HG02798 (cell line): ENCODE results near the gene ALX4.

ENCODE experiments used
- ATAC-seq: cut with Tn5 transposase; IDR thresholded peaks from one replicate; pipeline ENCODE4 v1.9.1; 2021; ENCODE audit warnings: mild to moderate bottlenecking; ENCODE audit not compliant: unreplicated experiment, poor library complexity

ALX4 gene

DNA sequence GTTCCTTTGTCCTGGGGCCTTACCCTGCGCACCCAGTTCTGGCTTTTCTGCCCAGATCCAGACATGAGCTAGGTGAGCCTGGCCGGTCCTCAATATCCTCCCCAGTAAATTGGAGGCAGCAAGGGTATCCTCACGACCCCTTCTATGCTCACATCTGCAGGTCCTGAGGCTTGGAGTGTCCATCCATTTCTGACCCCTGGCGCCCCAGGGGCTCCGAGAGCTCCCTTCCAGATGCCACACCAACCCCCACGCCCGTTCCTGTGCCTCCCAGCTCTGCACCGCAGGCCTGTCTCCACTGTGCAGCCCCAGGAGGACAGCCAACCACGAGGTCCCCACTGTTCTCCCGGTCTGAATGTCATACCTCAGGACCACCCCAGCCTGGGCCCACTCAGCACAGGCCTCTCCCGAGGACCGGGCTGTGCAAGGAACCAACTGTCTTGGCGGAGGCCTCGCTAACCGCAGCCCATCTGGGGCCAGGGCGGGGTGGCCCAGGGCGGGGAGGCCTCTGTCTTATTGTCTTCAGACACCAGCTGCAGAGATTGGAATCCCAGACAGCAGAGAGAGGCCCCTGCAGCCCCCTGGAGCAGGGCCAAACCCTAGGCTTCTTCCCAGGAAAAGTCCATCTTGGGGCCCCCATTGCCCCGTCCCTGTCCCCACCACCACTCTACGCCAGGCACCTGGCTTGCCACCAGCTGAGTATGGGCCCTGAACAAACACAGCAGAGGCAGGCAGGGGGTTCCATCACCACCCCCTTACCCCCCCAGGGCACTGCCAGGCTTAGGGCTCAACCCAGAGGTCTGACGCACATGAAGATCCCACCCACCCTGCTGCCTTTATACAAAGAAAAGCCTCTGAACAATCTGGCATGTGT, 39.3 kb downstream of the ALX4 start:
- no peak for ATAC-seq

DNA sequence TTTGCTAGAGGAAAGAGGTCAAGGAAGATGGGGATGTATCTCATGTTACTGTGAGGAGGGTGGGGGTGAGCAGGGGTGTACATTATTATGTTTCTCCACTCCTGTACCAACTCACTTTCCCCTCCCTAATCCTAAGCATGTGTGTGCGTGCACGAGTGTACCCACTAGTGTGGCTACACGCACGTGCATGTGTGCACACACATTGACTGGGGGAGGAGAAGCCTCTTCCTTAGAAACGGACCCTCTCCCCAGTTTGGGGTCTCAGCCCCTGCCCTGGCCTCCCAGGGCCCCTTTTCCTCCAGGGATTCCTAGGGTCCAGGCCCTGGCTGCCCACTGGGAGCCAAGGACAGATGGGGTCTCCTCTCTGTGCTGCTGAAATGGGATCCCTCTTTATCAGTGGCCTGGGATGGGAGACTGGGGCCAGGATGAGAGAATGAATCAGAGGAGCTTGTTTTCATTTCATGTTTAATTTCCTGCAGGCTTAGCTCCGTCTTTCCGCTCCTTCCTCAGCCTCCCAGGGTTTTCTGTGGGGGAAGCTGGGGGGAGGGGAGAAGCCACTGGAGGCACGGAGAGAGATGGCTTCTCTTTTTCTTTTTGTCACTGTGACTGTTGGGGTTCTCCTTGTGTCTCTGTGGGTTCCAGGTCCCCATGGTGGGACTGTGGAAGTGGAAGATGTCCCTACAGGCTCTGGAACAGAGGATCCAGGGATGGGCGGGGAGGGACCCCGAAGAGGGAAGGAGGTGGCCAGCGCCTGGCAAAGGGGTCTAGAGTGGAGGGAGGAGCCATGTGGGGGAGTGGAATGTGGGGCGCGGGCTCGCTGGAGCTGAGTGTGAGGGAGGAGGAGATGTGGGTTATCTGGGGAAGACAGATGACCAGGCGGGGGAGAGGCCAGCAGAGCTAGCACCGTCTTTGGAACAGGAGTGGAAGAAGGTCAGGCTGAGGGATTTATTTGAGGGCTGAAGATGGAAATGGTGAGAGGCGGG, 40.3 kb downstream of the ALX4 start:
- ATAC-seq = no peak

DNA sequence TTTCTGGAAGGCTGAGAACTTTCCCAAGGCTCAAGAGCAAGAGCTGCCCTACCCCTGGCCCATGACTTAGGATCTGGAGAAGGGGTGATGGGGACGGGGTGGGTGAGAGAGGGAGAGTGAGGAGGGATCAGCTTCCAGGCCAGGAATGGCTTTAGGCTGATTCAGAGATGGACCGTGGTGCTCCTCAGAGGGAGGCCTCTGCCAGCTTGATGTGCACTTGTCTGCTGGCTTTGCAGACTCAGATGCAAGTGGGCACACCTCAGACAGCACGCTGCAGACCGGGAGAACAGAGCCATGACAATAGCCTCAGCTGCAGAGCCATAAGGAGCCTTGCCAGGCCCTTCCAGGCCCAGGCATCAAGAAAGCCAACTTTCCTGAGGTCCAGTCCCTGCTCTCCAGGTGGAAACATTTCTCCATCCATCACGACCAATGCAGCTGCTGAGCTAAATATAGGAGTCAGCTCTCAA, 41.3 kb downstream of the ALX4 start:
- ATAC-seq = no peak

DNA sequence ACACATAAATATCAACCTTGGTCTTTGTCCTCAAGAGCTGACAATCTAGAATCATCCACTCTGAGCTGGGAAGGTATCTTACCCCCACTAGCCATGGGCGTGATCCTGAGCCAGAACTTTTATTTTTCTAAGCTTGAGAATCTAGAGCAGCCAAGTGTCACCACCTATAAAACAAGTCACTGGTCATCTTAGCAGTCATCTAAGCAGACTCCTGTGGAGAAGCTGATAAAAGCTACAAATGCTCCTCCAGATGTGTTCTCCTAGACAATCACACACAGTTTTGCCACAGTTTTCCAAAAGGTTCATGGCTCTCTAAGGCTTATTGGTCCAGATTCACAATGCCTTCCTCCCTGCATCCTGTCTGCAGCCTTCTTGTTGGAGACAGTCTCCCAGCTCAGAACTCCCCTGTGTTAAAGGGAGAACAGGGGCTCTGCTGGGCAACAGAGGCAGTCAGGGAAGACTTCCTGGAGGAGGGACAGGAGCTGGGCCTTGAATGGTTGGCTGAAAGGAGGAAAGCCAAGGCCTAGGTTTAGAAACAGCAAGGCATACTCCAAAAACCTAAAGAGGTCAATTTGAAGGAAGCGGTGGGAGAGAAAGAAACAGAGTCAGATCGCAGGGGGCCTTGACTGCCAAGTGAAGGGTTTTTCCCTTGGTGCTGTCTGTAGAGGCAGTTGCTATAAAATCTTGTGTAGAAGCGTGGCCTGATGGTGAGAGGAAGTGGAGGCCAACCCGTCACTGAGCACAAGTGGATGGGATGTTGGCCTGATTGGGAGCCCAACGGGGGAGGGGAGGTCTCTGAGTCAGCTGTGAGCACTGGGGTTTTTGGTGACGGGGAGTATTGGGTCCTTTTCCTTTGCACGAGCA, 42.0 kb downstream of the ALX4 start:
- no peak for ATAC-seq

DNA sequence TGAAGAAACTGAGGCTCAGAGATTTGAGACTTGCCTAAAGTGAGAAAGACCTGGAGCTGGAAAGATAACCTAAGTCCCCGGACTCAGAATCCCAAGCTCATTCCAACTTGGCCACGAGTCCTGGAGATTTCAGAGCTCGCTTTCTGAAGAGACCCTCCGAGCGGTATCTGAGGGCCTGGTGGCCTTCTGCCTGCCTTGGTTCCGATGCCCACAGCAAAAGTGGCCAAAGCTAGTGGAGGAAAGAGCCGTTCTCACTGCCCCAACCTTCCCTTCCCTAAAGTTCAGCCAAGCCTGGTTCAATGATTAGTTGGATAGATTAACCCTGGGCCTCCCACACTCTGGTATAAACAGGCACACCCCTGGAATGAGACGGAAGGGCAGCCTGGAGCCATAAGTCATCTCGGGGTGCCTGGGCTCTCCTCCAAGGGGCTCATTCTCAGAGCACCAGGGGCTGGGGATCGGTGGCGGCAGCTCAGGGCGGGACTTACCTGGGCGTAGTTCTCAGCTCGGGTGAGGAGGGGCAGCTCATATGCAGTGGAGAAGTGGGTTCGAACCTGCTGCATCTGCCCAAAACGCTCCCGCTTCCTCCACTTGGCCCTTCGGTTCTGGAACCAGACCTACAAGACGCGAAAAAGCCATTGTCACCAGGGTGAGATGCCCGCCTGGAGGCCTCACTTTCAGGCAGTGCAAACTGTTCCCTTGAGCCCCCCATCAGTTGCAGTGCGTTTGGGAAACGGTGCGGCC, 42.8 kb downstream of the ALX4 start:
- no peak for ATAC-seq

DNA sequence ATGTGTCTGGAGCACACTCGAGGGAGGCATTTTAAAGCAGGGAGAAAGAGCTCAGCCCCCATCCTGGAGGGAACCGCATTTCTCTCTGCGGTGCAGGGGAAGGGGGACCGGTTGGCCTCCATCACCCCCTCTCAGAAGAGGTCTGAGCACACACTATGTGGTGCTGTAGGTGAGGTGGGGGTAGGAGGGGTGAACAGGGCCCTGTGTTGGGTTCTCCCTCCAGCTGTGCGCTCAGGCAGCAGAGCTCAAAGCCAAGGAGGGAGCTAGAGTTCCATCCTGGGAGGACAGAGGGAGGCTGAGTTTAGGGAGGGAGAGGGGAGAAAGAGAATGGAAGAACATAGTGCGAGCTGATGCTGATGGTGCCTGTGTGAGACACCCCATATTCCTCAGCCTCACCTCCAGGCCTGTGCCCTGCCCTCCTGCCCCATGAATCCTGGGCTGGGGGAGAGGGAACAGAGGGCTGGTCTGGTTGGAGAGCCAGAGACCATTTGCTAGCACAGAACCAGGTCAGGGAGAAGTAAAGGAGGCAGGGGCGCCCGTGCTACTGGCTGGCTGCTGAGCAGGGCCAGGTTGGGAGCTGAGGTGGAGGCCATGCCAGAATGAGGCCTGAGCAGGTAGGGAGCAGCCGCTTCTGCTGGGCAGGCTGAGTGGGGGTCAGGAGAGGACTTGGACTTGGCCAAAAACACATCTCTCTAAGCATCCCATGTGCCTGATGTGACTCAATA, 43.7 kb downstream of the ALX4 start:
- ATAC-seq = no peak

DNA sequence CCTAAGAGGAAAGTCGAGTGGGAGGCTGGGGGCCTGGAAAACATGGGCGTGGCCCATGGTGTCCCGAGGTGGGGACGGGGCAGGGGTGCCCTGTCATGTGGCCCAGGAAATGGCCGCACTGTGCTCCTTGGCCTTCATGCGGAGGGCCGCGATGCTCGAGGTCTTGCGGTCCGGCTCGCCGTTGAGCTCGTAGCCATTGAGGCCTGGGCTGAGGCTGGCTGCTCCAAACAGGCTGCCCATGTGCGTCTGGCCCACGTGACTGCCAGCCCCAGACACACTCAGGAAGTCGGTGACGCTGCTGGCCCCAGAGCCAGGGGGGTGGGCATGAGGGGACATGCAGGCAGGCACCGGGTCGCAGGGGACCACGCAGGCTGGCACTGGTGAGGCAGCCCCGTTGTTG, 45.2 kb downstream of the ALX4 start:
- ATAC-seq = no peak

DNA sequence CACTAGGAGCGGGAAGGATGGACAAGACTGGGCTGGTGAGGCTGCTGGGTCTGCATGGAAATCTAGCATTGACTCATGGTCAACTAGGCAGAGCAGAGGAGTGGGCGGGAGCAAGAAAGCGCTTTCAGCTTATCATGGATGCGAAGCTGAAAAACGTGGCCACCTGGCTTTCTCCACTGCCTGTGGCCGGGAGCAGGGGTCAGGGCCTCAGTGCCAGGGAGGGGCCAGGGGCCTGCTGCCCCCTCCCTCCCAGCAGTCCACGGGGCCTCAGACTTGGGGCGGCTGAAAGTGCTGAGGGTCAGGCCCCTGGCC, 45.5 kb downstream of the ALX4 start:
- ATAC-seq = no peak

DNA sequence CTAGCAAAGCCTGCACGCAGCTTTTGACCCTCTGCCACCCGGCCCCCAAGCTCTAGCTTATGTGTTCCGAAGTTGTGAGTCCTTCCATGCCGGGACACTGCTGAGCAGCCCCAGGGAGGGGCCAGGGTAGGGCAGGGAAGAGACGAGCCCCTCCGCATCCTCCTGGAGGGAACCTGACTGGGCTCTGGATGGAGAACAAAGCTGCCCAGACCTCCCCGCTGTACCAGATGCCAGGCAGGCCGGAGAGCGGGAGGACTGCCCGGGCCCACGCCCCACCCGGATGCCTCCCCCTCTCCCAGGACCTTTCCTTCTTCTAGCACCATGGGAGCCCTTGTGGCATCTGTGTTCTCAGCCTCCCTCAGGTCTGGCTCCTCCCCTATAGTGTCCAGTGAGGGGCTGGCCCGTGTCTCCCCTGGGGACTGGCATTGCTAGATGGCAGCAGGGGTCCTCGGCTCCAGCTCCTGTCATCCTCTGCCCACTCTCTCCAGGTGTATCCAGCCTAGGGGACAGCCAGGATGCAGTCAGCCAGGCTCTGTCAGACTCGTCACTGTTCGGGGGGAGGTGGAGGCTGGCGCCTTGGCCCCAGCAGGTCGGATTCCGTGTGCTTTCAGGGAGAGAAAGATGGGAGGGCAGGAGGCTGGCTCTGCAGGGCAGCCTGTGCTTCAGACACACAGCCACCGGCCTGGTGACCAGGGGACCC, 46.1 kb downstream of the ALX4 start:
- no peak for ATAC-seq

DNA sequence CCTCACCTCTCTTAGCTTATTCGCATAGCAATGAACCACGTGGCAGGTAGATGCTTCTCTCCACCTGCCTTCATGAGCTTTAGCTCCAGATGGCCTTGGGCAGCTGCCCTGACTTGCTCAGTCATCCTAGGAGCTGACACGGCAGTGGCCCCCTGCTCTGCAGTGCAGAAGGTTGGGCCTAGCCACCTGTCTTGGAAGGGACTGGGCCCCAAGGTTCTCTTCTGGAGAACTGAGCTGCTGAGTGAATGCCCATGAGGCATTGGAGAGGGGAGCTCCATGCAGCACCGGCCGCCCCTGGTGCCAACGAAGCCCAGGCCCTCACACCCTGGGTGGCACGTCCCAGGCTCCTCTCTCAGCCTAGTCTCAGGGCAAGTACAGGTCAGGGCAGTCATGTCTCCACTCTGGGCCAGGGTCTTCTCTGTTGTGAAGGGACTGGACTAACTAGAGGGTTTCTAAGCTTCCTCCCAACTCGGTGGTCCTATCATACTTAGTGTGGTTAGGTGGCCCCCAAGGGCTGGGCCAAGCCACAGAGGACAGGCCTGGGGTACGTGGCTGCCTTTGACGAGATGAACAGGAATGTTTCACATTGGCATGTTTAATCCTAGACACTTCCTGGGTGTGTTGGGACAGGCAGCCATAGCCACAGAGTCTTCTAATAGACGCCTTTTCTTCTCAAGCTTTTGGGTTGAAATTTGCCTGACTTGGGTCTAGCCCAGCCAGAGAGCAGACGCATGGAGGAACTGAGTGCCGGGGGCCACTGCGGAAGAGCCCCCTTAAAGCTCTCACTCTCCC, 47.9 kb downstream of the ALX4 start:
- no peak for ATAC-seq

DNA sequence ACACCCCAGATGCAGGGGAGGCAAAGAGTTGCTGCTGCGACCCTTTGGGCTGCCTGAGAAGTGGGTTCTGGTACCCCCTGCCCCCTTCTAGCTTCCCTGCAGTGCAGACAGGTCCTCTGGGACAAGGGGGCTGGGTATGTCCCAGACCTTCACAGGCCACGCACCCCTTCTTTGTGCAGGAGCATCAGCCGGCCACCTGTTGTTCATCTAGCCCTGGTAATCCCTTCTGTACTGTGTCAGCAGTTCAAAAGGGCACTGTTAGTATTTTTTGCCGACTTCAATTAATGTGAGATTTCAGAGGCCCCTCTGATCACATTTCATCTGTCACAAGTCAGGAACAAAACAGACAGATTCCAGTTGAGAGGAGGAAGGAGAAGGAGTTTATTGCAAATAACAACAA, 49.9 kb downstream of the ALX4 start:
- no peak for ATAC-seq

DNA sequence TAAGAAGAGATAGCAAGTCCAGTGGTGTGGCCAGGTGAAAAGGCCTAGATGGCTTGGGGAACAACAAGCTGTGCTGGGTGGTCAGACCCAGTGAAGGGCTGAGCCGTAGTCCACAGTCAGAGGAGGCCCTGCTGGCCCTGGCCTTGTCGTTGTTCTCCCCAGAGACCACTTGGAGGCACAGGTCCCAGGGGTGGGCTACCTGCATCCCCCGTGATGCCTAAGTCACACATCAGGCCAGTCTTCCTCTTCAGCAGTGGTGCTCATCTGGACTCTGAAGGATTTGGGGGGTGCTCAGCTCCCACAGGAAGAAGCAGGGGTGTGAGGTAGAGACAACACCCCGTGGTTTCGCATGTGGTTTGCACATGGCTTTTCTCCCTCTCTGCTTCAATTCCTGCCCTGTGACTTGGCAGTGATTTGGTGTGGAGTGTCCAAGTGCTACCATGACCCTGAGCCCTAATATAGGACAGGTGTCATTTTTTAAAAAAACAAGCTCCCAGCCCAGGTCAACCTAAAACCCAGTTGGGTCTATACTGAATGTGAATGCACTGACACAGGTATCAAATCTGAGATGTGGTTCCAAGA, 51.0 kb downstream of the ALX4 start:
- ATAC-seq = no peak

DNA sequence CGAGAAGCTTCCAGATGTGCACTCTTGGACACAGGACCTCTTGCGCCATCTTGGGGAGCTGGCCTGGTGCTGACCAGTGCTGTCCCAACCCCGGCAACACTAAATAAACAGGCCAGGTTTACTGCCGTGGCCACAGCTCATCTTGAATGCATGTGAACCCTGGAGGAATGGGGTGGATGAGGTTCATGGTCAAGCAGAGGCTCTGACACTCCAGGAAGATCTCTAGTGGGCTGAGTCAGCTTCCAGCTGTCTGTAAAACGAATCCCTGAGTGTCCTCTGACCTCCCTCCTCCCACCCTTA, 51.8 kb downstream of the ALX4 start:
- ATAC-seq = no peak

DNA sequence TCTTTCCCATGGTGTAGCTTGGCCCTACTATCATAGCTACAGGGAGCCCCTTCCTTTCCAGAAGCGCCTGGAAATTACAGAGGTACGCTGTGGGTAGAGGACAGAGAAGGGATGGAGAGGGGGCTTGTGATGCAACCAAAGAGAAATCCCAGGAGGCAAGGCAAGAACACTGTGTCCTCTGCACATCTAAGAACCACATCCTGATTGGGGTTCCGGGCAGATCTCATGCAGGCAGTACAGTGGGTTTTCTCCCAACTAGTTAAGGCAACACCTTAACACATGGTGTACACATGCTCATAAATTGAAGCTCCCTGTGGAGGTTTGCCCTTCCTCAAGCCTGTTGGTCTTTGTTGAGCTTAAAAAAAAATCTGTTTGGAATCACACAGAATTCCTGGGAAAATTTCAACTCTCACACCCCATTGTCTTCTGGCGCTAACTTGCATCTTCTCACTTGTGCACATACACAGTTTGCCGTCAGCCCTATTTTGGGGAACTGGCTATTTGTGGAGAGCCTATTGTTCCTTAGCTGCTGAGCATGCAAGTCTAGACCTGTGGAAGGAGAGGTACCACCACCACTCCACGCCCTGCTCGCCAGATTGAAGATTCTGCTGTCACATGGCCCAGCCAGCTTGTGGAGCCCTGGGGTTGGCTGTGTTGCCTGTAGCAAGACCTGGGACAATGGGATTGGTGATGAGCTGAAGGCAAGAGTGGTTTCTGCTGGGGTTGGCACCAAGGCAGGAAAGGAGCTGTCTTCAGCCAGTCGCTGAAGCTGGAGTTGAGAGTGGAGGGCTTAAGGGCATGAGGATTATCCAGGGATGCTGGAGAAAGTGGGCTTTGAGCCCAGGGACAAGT, 52.4 kb downstream of the ALX4 start:
- no peak for ATAC-seq

DNA sequence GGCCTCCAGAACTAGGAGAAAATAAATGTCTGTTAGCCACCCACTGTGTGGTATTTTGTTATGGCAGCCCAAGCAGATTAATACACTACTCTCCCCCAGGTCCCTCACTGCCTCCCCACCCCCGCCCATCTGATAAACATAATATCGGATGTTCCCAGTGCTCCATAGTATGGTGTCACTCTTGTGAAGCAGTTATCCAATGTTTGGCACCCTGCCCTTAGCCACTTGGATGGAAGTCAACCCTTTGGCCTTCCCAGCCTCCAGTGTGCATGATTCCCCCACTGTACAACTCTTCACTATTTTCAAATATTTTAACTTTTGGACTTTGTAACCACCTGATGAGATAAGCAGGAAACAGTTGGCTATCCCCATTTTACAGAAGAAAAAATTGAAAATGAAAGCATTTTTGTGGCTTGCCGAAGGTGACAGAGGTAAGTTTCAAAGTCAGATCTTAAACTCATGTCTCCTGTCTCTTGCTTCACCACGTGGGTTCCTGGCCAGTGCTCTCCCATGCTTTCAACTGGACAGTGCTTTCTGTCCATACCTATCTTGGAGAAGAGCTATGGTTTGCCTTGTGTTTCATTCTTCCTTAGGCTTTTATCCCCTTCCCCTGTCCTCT, 53.2 kb downstream of the ALX4 start:
- ATAC-seq = peak; percentile 51

DNA sequence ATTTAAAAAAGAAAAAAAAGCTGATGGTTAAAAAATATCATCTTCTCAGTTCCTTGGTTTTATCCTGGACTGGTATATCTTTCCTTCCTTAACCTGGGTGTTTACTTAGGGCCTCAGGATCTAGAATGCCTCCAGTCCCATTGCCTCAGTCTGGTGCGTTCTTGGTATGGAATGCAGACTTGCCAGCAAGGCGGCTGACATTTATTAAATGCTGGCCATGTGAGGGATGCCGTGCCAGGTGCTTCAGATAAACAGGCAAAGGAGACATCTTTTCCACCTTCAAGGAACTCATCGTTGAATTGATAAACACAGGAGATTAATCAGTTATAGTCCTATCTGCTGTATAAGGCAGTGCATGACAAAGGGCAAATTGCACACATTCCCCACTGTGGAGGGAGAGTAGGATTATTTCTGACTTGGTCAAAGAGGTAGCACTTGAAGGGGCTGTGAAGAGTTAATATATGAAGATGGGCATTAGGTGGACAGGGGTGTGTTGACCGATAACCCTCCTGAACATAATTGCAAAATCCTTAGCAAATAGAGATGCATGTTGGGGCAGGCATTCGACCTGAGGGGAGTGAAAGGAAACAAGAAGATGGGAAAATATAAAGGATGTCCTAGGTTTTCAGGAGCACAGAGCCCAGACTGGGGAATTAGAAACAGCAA, 54.4 kb downstream of the ALX4 start:
- no peak for ATAC-seq
